HCEC 1CT (cell line): ENCODE results near the gene GMCL2.

Experiments
- DNase-seq: peaks from one replicate; pipeline ENCODE4 v3.0.0-alpha.2; 2017

GMCL2 gene

GRCh38 chr5:178221853-178222252, 34.7 kb upstream of the GMCL2 start:
- DNase-seq = no peak

DNA sequence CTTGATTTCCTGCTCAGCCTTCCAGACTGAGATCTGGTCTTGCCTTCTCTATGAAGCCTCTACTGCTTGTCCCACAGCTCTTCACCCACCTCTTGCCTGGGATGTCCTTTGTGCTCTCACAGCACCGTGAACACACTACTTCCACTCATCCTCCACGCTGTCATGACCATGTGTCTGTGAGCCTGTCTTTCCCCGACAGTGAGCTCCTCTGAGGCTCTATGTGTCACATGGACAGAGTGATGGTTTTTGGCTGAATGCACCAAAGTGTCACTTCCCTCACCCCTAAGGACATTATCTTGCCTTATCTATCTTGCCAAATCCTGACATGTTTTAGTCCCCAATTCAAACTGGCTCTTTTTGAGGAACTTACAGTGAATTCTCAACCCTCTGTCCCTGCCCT, 34.1 kb upstream of the GMCL2 start:
- no peak for DNase-seq

GRCh38 chr5:178218827-178219226, 31.7 kb upstream of the GMCL2 start:
- no peak for DNase-seq

- no peak for DNase-seq
Measured at GRCh38 chr5:178218237-178218776, 31.1 kb upstream of the GMCL2 start.

DNA sequence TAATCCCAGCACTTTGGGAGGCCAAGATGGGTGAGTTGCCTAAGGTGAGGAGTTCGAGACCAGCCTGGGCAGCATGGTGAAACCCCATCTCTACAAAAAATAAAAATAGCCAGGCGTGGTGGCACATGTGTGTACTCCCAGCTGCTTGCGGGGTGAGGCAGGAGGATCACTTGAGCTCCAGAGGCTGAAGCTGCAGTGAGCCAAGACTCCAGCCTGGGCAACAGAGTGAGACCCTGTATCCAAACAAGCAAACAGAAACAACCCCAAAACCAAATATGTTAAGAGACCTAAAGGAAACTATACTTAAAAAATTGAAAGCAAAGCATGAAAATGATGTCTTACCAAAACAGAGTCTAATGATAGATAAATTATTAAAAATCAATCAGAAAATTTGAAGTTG, 29.6 kb upstream of the GMCL2 start:
- DNase-seq = no peak

DNA sequence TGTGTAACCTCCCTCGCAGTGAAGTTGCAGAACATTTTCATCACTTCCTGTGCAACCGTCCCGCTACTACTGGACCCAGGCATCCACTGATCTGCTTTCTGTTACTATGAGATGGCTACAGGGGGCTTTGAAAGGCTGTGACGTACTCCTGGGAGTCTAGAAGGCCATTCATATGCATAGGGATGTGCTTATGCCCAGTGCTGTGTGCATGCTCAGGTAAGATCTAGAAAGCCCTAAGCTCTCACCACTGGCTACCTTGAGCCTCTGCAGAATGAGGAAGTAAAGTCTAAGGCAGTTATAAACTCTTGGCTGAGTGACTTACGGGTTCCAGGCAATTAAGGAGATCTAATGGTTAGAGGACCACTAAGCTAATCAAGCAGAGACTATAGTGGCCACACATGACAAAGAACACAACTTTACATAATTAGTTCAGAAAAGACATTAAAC, 28.9 kb upstream of the GMCL2 start:
- DNase-seq = no peak

- no peak for DNase-seq
Measured at GRCh38 chr5:178215280-178216002, 28.3 kb upstream of the GMCL2 start.

- DNase-seq = no peak
Measured at GRCh38 chr5:178214160-178214803, 27.1 kb upstream of the GMCL2 start.

DNA sequence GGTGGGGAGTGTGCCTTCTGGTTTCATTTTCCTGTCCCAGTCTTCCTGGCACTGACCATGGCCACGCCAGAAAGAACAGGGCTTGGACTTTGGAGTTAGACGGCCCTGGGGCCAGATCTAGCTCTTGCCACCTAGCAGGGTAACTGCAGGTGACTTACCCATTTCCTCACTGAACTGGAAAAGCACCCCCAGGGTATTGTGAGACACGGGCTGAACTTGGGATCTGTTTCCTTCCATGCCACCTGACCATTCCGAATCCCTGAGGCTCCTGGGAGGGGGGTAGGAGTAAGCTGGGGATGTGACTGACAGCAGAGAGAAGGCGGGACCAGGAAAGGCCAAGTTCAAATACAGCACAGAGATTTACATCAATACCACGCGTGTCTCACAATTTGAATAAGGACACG, 26.6 kb upstream of the GMCL2 start:
- DNase-seq = no peak

- DNase-seq = no peak
Measured at GRCh38 chr5:178213003-178213461, 25.9 kb upstream of the GMCL2 start.

GRCh38 chr5:178212241-178213002, 25.3 kb upstream of the GMCL2 start:
- DNase-seq = no peak

DNA sequence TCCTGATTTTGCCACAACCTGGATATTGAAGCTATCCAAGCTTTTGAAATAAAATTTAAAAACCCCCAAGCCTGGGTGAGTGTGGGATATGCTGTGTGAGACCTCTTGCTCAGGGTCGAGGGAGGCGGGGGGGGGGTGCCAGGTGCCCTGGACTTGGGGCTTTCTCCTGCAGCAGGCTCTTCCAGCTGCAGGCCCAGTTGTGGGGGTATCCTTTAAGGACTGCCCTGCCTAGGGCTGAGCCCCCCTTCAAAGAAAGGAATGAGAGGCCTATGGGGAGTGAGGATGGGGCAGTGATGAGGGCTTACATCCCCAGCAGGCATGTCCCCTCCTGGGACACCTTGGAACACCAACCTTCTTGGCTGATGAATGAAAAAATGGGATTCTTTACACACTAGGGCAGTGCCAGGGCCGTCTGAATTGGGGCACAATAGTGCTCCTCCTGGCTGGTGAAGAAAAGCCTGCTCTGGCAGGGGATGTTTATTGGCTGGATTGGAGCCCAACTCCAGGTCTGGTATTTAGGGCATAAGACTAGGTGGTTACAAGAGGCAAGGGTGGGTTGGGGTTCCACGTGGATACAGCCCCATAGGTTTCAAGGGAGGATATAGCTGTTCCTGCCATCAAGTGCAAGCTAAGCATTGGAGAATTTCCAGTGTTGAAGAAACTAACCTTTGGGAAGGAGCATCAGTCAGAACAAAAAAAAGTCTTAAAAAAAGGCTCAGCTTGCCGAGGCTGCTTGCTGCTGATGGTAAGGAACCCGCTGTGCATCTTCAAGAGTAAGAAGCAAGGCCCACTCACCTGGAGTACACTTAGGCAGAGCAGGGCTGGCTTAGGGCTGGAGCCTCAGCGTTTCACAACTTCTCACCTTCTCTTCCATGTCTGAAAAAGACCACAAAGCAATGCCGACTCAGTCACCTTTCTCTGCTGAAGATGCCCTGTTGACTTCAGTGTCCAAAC, 24.2 kb upstream of the GMCL2 start:
- no peak for DNase-seq

DNA sequence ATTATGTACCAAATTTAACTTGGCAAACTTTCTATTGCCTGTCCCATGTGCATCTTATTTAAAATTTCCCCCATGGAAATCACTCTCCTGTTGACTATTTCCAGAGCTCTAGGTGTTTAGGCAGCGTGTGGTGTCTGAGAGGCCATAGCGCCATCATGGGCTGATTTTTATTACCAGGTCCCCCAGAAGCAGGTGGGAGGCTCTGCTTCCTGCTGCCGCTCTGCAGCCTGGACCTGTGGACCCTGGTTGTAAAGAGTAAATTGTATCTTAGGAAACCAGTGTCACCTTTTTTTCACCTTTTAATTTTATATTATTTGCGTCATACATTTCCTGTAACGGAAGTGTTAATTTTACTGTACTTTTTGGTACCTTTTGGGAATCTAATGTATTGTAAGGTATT, 23.5 kb upstream of the GMCL2 start:
- no peak for DNase-seq

DNA sequence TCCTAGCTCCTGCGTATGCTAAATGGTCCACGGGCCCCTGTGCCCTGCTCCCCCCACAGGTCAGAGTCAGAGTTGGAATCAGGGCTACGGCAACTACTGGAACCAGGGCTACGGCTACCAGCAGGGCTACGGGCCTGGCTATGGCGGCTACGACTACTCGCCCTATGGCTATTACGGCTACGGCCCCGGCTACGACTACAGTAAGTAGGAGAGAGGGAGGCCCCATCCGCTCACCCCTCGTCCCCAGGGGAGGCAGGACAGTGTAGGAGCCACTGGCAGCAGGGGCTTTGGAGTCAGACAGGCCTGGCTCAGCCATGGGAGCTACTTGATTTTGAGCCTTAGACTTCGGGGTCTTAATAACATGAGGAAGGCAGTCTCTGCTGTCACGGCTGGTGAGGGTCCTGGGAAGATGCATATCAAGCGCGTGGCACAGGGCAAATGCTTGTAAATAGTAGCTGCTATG, 22.9 kb upstream of the GMCL2 start:
- DNase-seq = no peak

DNA sequence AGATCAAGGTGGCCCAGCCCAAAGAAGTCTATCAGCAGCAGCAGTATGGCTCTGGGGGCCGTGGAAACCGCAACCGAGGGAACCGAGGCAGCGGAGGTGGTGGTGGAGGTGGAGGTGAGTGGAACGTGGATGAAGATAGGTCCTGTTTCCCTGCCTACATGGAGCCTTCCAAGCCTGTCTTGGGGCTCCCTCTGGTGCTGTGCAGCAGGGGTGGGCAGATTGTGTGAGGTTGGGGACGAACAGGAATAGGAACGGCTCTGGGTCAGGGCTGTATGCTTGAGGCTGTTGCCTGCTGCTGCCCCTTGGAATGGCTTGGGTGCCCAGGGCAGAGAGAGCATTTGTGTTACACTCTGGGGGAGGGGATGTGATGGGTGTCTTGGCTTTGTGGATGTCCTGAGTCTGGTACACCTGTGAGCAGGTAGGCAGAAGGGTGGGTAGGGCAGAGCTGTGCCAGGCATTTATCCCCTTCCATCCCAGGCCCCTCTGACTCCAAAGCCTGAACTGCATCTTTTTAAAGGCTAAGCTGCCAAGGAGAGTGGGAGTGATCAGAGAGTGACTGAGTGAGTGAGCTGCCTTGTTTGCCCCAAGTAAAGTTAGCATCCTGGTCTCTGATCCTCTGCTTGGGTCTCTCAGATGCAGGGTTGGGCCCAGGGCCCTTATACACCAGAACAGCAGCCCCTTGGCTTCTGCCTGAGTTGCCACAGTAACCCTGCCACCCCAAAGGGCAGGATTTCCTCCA, 22.3 kb upstream of the GMCL2 start:
- DNase-seq = no peak

GRCh38 chr5:178208540-178209227, 21.5 kb upstream of the GMCL2 start:
- no peak for DNase-seq

DNA sequence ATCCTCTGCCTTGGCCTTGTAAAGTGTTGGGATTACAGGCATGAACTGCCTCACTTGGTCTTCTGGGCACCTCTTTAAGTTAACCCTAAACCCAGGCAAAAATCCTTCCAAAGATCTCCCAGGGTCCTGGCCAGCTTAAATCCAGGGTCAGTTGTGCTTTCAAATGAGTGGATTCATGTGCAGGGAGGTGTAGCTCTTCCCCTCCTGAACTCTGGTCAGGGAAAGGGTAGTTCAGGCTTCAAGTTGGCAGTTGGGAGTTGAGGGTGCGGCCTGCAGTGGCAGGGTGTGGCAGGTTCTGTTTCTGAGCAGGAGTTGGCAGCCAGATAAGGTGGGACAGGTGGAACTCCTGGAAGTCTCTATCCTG, 20.7 kb upstream of the GMCL2 start:
- no peak for DNase-seq

DNA sequence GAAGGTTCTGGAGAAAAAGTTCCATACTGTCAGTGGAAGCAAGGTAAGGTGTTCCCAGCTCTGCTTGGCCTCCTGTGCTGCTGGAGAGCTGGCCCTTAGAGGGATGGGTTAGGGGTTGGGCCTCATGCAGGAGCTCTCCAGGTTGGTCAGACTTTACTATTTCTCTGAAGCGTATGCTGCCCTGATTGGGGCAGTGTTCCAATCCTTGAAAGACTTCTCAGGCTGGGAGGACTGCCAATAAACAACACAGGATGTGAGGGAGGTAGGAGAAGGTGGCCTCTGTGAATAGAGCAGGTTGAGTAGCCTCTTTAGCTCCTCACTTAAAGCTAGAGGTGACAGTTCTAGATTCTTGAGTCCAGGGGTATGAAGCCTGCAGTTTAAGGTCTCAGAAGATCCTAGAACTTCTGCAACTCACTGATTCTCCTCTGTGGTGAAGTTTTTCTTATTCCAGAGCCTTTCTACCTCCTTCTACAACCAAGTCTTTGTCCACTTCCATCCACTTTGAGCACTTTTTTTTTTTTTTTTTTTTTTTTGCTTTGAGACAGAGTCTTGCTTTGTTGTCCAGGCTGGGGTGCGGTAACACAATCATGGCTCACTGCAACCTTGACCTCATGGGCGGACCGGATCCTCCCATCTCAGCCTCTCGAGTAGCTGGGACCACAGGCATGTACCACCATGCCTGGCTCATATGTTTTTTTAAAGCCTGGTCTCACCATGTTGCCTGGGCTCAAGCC, 20.2 kb upstream of the GMCL2 start:
- no peak for DNase-seq

GRCh38 chr5:178206166-178207101, 19.3 kb upstream of the GMCL2 start:
- DNase-seq = peak; percentile 54
